ENCODE data around the gene SGMS1. TPM values are rescaled to one million over a fixed set of nuclear protein-coding genes. Genes with fewer than 3 reads are reported as not detected.
A peak's percentile ranks its signal among the peaks of the same experiment; 100 is the strongest.

SGMS1 gene
- total and polyA plus RNA-seq, 5 donors: 12.0 to 26.0 (median 24.5) TPM

DNA sequence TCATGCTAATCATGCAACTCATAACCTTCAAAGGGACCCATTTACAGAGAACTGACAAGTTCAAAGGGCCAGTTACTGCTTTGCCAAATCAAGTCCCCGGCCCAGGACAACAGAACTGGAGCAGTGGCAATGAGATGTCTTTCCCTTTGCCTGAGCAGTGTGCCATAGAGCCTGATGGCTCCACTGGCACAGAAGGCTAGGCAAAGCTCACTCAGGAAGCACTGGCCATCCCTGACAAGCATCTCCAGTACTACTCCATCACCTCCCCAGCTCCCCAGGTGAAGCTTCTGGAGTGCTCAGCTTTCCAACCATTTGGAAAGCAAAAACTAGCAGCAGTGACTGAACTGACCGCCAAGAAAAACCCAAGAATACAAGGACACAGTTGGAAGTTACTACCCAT, 108.3 kb downstream of the SGMS1 start:
- 97% methylated on average over 2 of the region's 2 CpGs for WGBS
- no peak for ATAC-seq
- intact Hi-C loops (cut with DNase I): no loop called here
- H3K27ac ChIP-seq (ENCODE audit: low read length): no peak overlapping the region
- no peak overlapping the region for H3K4me3 ChIP-seq (ENCODE audit: low read length)
- no peaks in the 10 kb centered on the region for H3K27me3 ChIP-seq (ENCODE audit: control insufficient read depth, insufficient read depth)
- no peaks in the 10 kb centered on the region for H3K9me3 ChIP-seq (ENCODE audit: control insufficient read depth, low read length)
- DNase-seq: no peak
- peaks cover 11% of the 10 kb centered on the region for H3K4me1 ChIP-seq (ENCODE audit: control insufficient read depth, insufficient read depth, low read length)

DNA sequence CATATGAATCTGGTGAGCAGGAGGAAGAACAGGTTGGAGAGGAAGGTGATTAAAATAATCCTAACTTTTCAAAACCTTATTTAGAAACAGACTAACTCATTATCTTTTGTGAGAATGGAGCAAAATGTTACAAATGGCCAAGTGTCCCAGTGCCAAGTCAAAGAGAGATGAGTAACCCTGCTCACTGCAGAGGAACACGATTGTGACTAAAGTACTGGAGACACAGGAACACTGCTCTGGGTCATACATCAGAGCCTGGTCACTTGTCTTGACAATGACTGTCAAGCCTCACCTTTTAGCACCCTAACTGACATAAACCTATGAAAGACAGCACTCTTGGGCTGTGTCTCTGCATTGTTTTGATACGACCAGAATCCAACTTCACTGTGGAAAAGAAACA, 108.8 kb downstream of the SGMS1 start:
- no peak overlapping the region for H3K27ac ChIP-seq (ENCODE audit: low read length)
- H3K4me3 ChIP-seq (ENCODE audit: low read length): no peak overlapping the region
- intact Hi-C loops (cut with DNase I): no loop called here
- H3K9me3 ChIP-seq (ENCODE audit: control insufficient read depth, low read length): no peaks in the 10 kb centered on the region
- ATAC-seq (peak in 1 of 2 donors; percentile 28), DNase-seq (no peak)
- H3K27me3 ChIP-seq (ENCODE audit: control insufficient read depth, insufficient read depth): no peaks in the 10 kb centered on the region
- WGBS: 62% methylated on average over 2 of the region's 2 CpGs
- peaks cover 11% of the 10 kb centered on the region for H3K4me1 ChIP-seq (ENCODE audit: control insufficient read depth, insufficient read depth, low read length)

DNA sequence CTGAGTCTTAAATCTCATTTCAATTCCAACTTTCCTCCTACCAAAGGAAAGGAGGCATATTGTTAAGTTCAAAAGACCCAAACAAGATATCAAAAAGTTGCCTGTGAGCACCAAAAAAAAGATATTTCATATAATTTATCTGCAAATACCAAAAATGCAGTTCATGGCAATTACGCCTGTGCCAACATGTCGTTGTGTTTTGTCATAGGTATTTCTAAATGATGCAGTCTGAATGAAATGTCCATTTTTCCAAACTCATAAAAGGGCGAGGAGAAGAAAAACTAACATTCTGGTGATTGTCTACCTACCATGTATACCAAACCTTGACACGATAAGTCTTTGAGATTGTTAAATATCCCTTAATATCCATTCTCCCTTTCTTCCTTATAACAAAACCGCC, 109.8 kb downstream of the SGMS1 start:
- ATAC-seq: no peak
- peaks cover 11% of the 10 kb centered on the region for H3K4me1 ChIP-seq (ENCODE audit: control insufficient read depth, insufficient read depth, low read length)
- DNase-seq: no peak
- H3K27me3 ChIP-seq (ENCODE audit: control insufficient read depth, insufficient read depth): no peaks in the 10 kb centered on the region
- no peak overlapping the region for H3K27ac ChIP-seq (ENCODE audit: low read length)
- no peak overlapping the region for H3K4me3 ChIP-seq (ENCODE audit: low read length)
- WGBS: 77% methylated on average over 5 of the region's 5 CpGs
- no peaks in the 10 kb centered on the region for H3K9me3 ChIP-seq (ENCODE audit: control insufficient read depth, low read length)
- intact Hi-C loops (cut with DNase I): no loop called here

DNA sequence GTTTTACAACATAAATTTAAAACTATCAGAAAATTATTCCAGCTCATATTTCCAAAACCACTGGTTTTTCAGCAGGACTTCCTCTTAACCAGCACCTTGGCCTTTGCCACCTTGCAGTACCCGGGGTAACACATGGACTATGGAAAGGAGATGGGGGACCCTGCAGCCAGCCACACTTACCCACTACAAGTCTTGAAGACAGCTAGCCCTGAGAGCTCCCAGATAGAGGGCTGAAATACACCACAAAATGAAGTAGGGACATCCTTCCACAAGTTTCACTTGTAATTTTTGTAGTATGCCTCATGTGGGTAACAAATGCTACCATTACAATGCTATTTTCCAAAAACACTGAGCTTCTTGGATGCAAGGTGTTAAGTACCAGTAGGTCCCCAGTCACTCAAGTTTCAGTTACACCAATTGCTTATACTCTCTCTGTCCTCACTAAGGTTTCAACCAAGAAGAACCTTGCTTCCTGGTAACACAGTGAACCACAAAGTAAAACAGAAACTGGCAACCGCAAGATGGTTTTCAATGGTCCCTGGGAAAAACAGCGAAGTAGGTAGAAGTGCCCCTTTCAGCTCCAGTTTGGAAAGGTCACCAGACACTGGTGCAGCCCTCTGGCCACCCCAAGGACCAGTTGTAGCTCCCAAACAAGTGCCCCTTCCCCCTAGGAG, 110.9 kb downstream of the SGMS1 start:
- H3K9me3 ChIP-seq (ENCODE audit: control insufficient read depth, low read length): no peaks in the 10 kb centered on the region
- ATAC-seq (no peak), DNase-seq (no peak)
- no peak overlapping the region for H3K4me3 ChIP-seq (ENCODE audit: low read length)
- intact Hi-C loops (cut with DNase I): no loop called here
- H3K27me3 ChIP-seq (ENCODE audit: control insufficient read depth, insufficient read depth): no peaks in the 10 kb centered on the region
- 90% methylated on average over 3 of the region's 3 CpGs for WGBS
- H3K27ac ChIP-seq (ENCODE audit: low read length): no peak overlapping the region
- H3K4me1 ChIP-seq (ENCODE audit: control insufficient read depth, insufficient read depth, low read length): peaks cover 13% of the 10 kb centered on the region

DNA sequence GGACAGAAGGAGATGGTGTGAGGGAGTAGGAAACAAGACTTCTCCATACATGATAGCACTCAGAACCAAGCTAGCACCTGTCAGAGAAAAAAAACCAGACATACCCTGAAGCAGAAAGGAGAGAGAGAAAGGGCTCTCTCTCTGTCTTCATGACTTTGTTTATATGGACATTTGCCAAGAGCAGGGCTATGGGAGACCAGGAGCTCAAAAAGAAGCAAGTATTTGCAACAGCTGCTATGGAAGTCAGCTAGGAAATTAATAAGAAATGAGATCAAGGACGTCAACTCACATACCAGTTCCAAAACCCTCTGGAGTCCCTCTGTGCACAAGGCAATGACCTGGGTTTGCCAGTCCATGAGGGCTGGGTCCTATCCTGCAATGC, 111.6 kb downstream of the SGMS1 start:
- no peak for ATAC-seq
- no peak overlapping the region for H3K27ac ChIP-seq (ENCODE audit: low read length)
- 65% methylated on average over 1 of the region's 1 CpG for WGBS

DNA sequence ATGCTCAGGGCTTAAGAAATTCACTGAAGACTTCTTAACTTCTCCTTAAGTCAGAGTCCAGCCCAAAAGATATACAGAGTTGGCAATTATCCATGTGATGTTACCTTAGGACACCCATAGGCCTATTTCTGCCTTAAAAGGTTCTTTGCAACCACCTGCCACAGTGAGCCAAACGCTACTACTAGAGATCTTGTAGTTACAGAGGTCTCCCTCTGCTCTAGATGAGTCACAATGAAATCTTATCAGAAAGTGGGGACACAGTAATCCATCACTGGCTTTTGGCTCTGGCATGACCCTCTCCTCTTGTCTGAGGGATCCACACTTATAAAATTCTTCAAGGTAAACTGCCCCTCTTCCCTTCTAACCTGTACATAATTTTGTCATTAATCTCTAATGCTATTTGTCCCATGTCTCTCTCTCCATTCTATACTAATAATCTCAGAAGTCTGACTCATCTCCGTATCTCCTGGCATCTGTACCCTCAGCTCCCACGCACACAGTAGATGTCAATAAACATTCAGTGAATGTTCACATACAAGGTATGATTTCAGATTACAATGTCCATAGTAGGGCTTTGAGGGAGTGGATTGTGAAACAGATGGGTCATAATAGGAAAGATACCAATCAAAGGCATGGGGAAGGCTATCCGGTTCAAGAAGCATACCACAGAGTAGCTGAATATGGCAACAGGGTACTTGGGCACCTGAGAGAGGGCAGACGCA, 112.1 kb downstream of the SGMS1 start:
- H3K27me3 ChIP-seq (ENCODE audit: control insufficient read depth, insufficient read depth): no peaks in the 10 kb centered on the region
- intact Hi-C loops (cut with DNase I): no loop called here
- H3K9me3 ChIP-seq (ENCODE audit: control insufficient read depth, low read length): no peaks in the 10 kb centered on the region
- no peak overlapping the region for H3K27ac ChIP-seq (ENCODE audit: low read length)
- H3K4me1 ChIP-seq (ENCODE audit: control insufficient read depth, insufficient read depth, low read length): peaks cover 20% of the 10 kb centered on the region
- ATAC-seq (no peak), DNase-seq (no peak)
- H3K4me3 ChIP-seq (ENCODE audit: low read length): no peak overlapping the region
- 71% methylated on average over 5 of the region's 5 CpGs for WGBS

More for the DNA sequence above, 111.6 kb downstream of the SGMS1 start:
- H3K4me3 ChIP-seq (ENCODE audit: low read length): no peak overlapping the region
- H3K4me1 ChIP-seq (ENCODE audit: control insufficient read depth, insufficient read depth, low read length): peaks cover 19% of the 10 kb centered on the region
- DNase-seq: no peak
- intact Hi-C loops (cut with DNase I): no loop called here
- no peaks in the 10 kb centered on the region for H3K9me3 ChIP-seq (ENCODE audit: control insufficient read depth, low read length)
- no peaks in the 10 kb centered on the region for H3K27me3 ChIP-seq (ENCODE audit: control insufficient read depth, insufficient read depth)

DNA sequence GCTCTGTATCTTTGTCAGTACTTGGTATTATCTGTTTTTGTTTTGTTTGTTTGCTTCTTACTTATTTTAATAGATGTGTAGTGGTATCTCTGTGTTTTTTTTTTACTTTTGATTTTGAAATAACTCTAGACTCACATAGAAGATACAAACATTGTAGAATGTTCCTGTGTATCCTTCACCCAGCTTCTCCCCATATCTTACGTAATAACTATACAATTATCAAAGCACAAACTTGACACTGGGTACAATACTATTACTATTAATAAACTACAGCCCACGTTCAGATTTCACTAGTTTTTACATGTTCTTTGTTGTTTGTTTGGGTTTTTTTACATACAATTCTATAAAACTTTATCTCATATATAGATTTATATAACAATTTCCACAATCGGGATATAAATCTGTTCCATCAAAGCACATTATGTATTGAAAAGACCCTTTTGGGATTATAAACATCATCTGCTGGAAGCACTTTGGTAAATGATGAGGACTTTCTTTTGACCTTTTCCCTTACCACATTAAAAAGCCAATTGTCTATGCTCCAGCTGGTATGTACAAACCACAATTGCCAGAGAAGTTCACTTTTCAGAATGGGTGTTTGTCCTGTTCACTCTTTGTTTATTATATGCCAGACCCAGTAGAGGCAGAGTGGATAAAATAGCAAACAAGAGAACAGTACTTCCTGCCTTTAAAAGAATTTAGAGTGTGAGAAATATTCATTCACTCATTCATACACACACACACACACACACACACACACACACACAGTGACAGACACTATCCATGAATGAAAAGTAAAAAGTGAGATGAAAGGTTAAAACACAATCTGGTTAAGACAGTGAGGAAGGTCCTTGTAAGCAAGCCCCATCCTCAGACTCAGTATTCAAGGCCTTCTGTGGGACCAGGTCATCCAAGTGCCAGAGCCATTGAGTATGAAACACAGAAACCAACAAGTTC, 113.0 kb downstream of the SGMS1 start:
- peaks cover 20% of the 10 kb centered on the region for H3K4me1 ChIP-seq (ENCODE audit: control insufficient read depth, insufficient read depth, low read length)
- no peaks in the 10 kb centered on the region for H3K9me3 ChIP-seq (ENCODE audit: control insufficient read depth, low read length)
- DNase-seq: no peak
- no peak for ATAC-seq
- no peak overlapping the region for H3K4me3 ChIP-seq (ENCODE audit: low read length)
- no peaks in the 10 kb centered on the region for H3K27me3 ChIP-seq (ENCODE audit: control insufficient read depth, insufficient read depth)
- H3K27ac ChIP-seq (ENCODE audit: low read length): no peak overlapping the region
- WGBS: 78% methylated on average over 3 of the region's 3 CpGs
- intact Hi-C loops (cut with DNase I): no loop called here

DNA sequence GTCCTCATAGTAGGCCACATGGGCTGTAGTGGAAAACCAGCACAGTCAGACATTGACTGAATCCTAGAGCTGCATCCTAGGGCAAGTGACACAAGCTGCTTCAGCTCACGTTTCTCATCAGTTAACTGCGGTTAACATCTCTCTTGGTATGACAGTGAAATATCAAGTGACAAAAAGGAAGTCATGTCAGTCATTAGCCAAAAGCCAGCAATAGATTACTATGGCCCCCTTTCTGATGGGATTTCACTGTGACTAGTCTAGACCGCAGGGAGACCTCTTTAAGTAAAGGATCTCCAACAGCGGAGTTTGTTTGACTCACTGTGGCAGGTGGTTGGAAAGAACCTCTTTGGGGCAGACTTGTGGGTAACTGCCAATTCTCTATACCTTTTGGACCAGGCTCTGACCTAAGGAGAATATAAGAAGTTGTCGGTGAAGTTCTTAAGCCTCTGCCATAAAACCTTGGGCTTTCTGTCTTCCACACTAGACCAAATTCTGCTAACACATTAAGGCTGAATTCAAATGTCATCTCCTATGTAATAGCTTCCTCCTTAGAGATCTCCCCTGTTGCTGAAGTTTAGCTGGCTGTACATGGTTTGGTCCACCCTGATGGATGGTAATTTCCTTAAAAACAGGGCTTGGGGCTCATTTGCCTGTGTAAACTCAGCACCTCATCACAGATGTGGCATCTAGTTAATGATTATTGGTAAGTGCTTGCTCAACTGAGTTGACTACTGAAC, 115.3 kb downstream of the SGMS1 start:
- 93% methylated on average over 5 of the region's 5 CpGs for WGBS
- Histone ChIP-seq H3K9me3 (ENCODE audit: control insufficient read depth, low read length) (no peaks in the 10 kb centered on the region), H3K27me3 (ENCODE audit: control insufficient read depth, insufficient read depth) (no peaks in the 10 kb centered on the region), H3K4me1 (ENCODE audit: control insufficient read depth, insufficient read depth, low read length) (peaks cover 14% of the 10 kb centered on the region), H3K27ac (ENCODE audit: low read length) (peak overlapping the region; percentile 21), H3K4me3 (ENCODE audit: low read length) (no peak overlapping the region)
- intact Hi-C loops (cut with DNase I): no loop called here
- DNase-seq (no peak), ATAC-seq (no peak)

DNA sequence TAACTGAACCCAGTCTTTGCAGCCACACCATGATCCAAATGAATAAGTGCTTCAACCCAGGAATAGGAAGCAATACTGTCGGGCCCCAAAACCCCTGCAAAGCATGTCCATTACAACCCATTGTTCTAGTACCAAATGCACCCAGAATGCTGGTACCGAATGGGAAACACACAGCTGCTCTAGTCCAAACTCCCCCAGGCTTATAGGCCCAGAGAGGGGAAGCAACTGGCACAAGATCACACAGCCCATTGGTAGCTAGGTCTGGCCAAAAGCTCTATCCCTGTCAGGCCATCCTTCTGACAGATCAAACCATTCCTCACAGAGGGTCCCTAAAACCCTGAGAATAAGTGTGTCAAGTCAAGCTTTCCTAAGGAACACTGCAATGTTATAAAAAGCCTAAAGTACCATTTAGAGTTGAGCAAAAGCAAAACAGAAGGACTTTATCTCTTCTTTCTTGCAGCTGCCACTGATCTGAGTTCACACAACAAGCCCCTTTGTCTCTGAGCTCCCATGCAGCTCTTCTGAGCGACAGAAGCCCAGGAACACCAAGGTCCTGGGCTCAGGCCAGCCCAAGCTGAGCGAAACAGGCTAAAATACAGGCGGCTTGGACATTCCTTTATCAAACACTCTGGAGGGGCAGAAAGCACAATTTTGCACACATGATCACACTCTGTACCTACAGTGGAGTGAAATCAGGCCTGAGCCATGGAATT, 116.7 kb downstream of the SGMS1 start:
- Histone ChIP-seq H3K4me3 (ENCODE audit: low read length) (no peak overlapping the region), H3K27ac (ENCODE audit: low read length) (peak overlapping the region; percentile 61), H3K9me3 (ENCODE audit: control insufficient read depth, low read length) (no peaks in the 10 kb centered on the region), H3K27me3 (ENCODE audit: control insufficient read depth, insufficient read depth) (no peaks in the 10 kb centered on the region), H3K4me1 (ENCODE audit: control insufficient read depth, insufficient read depth, low read length) (peaks cover 13% of the 10 kb centered on the region)
- ATAC-seq: peak; percentile 82 to 88
- peak; percentile 38 to 89 (median 68) for DNase-seq
- WGBS: 57% methylated on average over 5 of the region's 5 CpGs
- intact Hi-C loops (cut with DNase I): no loop called here

DNA sequence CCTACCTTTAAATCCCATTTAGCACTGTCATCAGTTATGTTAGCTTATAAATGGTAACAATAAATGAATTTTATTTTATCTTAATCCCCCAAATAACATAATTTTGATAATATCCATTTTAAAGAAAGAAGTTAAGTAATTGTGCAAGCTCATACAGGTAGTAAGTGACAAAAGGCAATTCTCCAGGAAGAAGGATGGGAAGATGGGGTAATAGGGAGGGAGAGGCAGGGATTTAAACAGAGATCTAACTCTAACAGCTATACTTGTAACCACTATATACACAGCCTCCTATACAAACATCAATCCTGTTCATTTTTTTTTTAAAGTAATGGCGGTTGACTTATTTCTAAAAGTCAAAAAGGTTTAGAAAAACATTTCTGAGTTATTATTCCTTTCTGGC, 119.4 kb downstream of the SGMS1 start:
- no peak overlapping the region for H3K27ac ChIP-seq (ENCODE audit: low read length)
- no peak overlapping the region for H3K4me3 ChIP-seq (ENCODE audit: low read length)
- no peaks in the 10 kb centered on the region for H3K9me3 ChIP-seq (ENCODE audit: control insufficient read depth, low read length)
- ATAC-seq (no peak), DNase-seq (no peak)
- intact Hi-C loops (cut with DNase I): no loop called here
- peaks cover 13% of the 10 kb centered on the region for H3K4me1 ChIP-seq (ENCODE audit: control insufficient read depth, insufficient read depth, low read length)
- H3K27me3 ChIP-seq (ENCODE audit: control insufficient read depth, insufficient read depth): no peaks in the 10 kb centered on the region
- 95% methylated on average over 1 of the region's 1 CpG for WGBS

All from right cardiac atrium (tissue), 5 donors.